GM20000 (cell line): ENCODE data around the gene RAPGEF1.

Experiments used
- DNase-seq: peaks from one replicate; pipeline ENCODE4 v3.0.0; 2012; ENCODE audit warnings: low spot score
- CTCF ChIP-seq: IDR thresholded peaks from 2 replicates; pipeline ENCODE4 v1.5.1; 2012; ENCODE audit warnings: mild to moderate bottlenecking, control low read depth; ENCODE audit errors: extremely low read depth, missing control alignments

Gene RAPGEF1

GRCh38 chr9:131702911-131703310 lies 37.0 kb downstream of the RAPGEF1 start:
- TF ChIP-seq CTCF, result no peak
- no peak for DNase-seq

- DNase-seq, result no peak
Measured at GRCh38 chr9:131701789-131702337, 38.0 kb downstream of the RAPGEF1 start.

GRCh38 chr9:131701436-131701781 lies 38.5 kb downstream of the RAPGEF1 start:
- TF ChIP-seq CTCF, result no peak

More at GRCh38 chr9:131701789-131702337, 38.0 kb downstream of the RAPGEF1 start:
- TF ChIP-seq CTCF, result no peak

GRCh38 chr9:131700765-131701435 lies 39.0 kb downstream of the RAPGEF1 start:
- TF ChIP-seq CTCF, result no peak
- no peak for DNase-seq

More at GRCh38 chr9:131701436-131701781, 38.5 kb downstream of the RAPGEF1 start:
- no peak for DNase-seq

GRCh38 chr9:131700076-131700475 lies 39.8 kb downstream of the RAPGEF1 start:
- TF ChIP-seq CTCF, result no peak
- no peak for DNase-seq

GRCh38 chr9:131698618-131698985 lies 41.3 kb downstream of the RAPGEF1 start:
- no peak for DNase-seq
- TF ChIP-seq CTCF, result no peak

- DNase-seq, result no peak
- no peak for TF ChIP-seq CTCF
Measured at GRCh38 chr9:131697908-131698617, 41.8 kb downstream of the RAPGEF1 start.
